Measurements from ENCODE around the gene ERICH2.
"Not testable (repeated sequence)": the region's sequence is repeated elsewhere in the genome, so short reads cannot be mapped to it uniquely, and the experiment has no call there.

ERICH2 gene

GRCh38 chr2:170770008-170770605 is at the start of gene ERICH2:
TSS of gene ERICH2 (plus strand) at chr2:170770378. CDS start at chr2:170770682, 304 bp downstream.
- DNase-seq (ENCODE audit: low read depth) = peak; percentile 33

GRCh38 chr2:170721678-170722077 is 48.5 kb upstream of the ERICH2 start:
- no peak for DNase-seq (ENCODE audit: low read depth)

GRCh38 chr2:170722301-170722700 is 47.9 kb upstream of the ERICH2 start:
- no peak for DNase-seq (ENCODE audit: low read depth)

- no peak for DNase-seq (ENCODE audit: low read depth)
These were observed 46.7 kb upstream of the ERICH2 start for GRCh38 chr2:170723446-170723958.

- DNase-seq (ENCODE audit: low read depth) = no peak
These were observed 36.2 kb upstream of the ERICH2 start for GRCh38 chr2:170733798-170734600.

GRCh38 chr2:170734601-170735000 is 35.6 kb upstream of the ERICH2 start:
- not testable (repeated sequence) for DNase-seq (ENCODE audit: low read depth)

- no peak for DNase-seq (ENCODE audit: low read depth)
These were observed 33.5 kb upstream of the ERICH2 start for GRCh38 chr2:170736628-170737027.

GRCh38 chr2:170737406-170737805 is 32.8 kb upstream of the ERICH2 start:
- no peak for DNase-seq (ENCODE audit: low read depth)

- DNase-seq (ENCODE audit: low read depth) = no peak
These were observed 32.4 kb upstream of the ERICH2 start for GRCh38 chr2:170737821-170738220.

GRCh38 chr2:170739048-170739447 is 31.1 kb upstream of the ERICH2 start:
- peak; percentile 94 for DNase-seq (ENCODE audit: low read depth)

- no peak for DNase-seq (ENCODE audit: low read depth)
These were observed 30.6 kb upstream of the ERICH2 start for GRCh38 chr2:170739507-170740046.

- no peak for DNase-seq (ENCODE audit: low read depth)
These were observed 29.5 kb upstream of the ERICH2 start for GRCh38 chr2:170740660-170741059.

- DNase-seq (ENCODE audit: low read depth) = no peak
These were observed 28.2 kb upstream of the ERICH2 start for GRCh38 chr2:170742000-170742399.

GRCh38 chr2:170742896-170743529 is 27.2 kb upstream of the ERICH2 start:
- no peak for DNase-seq (ENCODE audit: low read depth)

GRCh38 chr2:170743530-170744239 is 26.5 kb upstream of the ERICH2 start:
- DNase-seq (ENCODE audit: low read depth) = no peak

GRCh38 chr2:170744248-170745002 is 25.8 kb upstream of the ERICH2 start:
- DNase-seq (ENCODE audit: low read depth) = peak; percentile 70

GRCh38 chr2:170745305-170745704 is 24.9 kb upstream of the ERICH2 start:
- DNase-seq (ENCODE audit: low read depth) = no peak

GRCh38 chr2:170747921-170748320 is 22.3 kb upstream of the ERICH2 start:
- peak; percentile 61 for DNase-seq (ENCODE audit: low read depth)

- DNase-seq (ENCODE audit: low read depth) = not testable (repeated sequence)
These were observed 18.6 kb upstream of the ERICH2 start for GRCh38 chr2:170751555-170751954.

GRCh38 chr2:170761572-170761971 is 8.6 kb upstream of the ERICH2 start:
- DNase-seq (ENCODE audit: low read depth) = no peak

- no peak for DNase-seq (ENCODE audit: low read depth)
These were observed 7.4 kb upstream of the ERICH2 start for GRCh38 chr2:170762760-170763159.

Data from HS-5 (cell line).